GM18907 (cell line): Measurements from ENCODE around the gene FBXW11.

ENCODE experiments used
- ATAC-seq: cut with Tn5 transposase; IDR thresholded peaks from one replicate; pipeline ENCODE4 v1.9.1; 2021; ENCODE audit warnings: mild to moderate bottlenecking, moderate library complexity; ENCODE audit not compliant: unreplicated experiment

The FBXW11 gene

GRCh38 chr5:171846323-171846722 is 160.1 kb downstream of the FBXW11 start:
- no peak for ATAC-seq

DNA sequence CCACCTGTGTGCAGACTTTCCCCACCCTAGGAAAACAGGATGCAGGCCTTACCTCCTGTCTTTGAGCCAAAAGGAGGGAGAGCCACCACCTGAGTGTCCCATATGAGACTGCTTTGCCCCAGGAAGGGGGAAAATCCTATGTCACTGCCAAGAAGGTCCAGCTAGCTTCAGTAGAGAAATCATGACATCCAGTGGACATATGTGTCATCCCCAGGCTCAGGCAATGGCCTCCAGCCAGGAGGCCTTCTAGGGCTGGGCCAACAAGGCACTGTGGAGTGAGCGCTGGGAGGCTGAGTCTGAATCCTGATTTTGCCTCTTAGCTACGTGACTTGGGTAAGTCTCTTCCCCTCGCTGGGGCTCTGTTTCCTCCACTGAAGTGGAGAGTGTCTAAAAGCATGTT is 160.6 kb downstream of the FBXW11 start:
- no peak for ATAC-seq

DNA sequence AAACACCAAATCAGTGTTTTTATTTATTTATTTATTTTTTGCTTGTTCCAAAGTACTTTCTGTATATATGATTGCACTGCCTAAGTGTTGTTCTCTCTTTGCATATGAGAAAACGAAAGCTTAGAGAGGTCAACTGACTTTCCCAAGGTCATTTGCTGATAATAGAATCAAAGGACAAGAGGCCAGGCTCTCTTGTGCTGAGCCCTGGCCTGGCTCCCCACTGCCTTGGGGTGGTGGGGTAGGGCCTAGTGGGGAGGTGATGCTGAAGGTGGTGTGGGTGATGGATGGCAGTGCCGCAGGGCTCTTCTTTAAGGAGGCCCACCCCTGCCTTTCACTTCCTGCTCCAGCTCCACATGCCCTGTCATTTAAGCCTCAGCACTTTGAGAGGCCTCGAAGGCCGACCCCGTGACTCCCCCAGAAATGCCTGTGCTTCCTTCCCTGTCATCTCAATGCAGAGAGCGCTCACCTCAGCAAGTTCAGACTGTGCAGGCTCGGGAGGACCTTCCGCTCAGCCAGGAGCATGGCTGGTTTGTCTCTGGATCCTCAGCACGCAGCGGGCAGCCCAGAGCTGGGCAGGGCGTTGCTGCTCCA is 161.3 kb downstream of the FBXW11 start:
- no peak for ATAC-seq

DNA sequence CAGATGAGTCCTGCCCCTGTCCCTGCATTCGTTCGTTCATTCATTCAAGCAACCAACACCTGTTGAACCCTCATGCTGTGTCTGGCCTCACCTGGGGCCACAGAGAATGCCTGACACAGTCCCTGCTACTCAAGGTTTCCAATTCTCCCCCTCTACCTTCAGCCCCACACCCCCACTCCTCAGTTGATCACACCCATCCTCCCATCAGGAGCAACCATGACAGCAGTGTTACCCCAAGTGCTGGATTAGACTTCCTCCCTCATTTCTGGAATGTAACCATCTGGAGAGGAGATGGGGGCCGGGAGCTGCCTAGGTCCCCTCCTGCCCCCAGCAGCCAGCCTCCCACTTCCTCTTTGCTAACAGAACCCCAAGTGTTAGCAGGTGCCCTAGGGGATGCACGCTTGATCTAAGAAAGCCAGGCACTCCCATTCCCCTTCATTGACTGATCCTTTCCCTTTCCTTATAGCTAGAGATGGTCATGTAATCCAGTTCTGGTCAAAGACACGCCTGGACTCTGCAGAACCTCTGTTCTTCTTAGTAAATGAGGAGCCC is 163.6 kb downstream of the FBXW11 start:
- no peak for ATAC-seq

DNA sequence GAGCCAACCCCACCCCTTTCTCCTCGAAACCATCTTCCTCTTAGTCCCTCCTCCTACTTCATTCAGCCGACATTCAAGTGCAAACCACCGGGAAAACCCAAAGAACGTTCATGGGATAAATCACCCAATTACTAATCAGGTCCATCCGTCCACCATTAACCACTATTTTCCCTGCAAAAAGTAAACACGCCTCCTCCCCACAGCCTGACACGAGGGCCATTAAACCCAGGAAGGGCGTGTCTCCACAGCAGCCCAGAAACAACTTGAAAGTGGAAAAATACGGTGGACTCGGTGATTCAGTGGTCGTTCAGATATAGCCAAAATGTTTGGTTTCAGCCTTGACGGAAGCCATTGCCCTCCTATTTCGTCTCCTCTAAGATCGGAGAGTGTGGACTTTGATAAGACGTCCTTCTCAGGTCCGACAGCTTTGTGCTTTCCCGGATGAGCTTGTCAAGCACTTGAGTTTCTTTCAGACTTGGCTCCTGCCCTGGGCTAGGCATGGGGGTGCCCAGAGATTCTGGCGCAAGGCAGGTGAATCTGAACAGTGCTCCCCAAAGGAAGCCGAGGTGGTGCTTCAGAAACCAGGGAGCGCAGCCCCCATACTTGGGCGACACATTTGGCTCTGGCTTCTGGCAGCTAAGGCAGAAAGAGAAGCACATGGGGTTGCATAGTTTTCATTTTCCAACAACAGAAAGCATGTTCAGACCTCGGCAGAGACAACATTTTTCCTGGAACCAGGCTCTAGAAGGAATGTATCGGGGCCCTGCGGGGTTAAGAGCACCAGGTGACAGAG is 164.3 kb downstream of the FBXW11 start:
- ATAC-seq, result no peak

DNA sequence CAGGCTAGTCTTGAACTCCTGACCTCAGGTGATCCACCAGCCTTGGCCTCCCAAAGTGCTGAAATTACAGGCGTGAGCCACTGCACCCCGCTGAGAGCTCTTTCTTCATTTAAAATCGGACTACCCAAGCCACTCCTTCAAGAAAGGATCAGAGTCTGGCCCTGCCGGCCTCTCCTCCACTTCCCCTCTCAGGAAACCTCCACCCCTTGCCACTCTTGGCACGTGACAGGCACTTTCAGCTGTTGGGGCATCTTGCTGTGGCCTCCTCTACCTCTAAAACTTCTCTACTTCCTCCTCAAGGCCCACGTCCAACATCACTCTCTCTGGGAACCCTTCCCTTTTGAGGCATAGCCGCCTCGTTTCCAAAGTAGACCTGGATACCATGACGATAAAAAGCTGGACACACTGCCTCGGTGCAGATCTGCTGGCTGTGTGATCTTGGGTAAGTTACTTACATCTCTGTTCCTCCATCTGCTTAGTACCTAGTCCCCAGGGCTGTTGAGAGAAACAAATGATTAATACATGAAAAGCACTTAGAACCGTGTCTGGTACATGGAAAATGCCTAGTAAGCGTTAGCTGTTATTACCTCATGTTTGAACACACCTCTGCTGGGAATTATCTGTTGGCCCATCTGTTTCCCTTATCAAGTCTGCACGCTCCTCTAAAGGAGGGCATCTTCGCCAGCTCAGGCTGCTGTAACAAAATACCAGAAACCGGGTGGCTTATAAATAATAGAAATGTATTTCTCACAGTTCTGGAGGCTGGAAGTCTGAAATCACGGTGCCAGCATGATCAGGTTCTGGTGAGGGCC is 165.5 kb downstream of the FBXW11 start:
- no peak for ATAC-seq

- ATAC-seq, result no peak
Observed at GRCh38 chr5:171840066-171840465, 166.4 kb downstream of the FBXW11 start.

GRCh38 chr5:171839112-171839511 is 167.3 kb downstream of the FBXW11 start:
- no peak for ATAC-seq

DNA sequence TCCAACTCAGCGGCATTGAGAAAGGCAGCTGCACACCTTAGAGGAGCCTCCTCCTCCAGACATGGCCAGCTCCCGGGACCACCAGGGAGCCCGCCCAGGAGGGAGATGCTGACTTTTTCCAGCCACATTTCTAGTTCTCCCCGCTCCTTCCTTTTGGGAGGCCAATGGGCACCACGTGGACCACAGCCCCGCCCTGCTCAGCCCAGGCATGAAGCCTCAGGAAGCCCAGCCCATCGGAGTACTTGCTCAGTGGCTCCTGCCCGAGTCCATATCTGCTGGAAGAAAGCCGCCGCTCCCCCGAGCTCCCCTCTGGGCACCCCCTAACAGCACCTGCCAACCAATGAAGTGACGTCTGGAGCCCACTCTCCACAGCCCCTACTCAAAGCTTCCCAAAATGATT is 168.4 kb downstream of the FBXW11 start:
- no peak for ATAC-seq

DNA sequence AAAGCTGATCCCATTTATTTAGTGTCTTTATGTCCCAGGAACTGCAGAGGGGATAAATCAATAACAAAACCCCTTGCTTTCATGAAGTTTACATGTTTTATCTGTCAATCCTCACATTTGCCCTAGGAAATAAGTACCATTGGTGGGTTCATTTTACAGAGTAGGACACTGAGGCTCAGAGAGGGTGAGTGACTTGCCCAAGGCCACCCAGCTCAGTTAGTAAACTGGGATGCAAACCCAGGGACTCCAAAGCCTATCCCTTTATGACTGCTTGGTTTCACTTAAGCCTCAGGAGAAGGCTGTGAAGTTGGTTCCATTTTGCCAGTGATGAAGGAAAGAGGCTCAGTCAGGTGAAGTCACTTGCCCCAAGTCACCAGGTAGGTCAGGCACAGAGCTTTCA is 168.9 kb downstream of the FBXW11 start:
- no peak for ATAC-seq

DNA sequence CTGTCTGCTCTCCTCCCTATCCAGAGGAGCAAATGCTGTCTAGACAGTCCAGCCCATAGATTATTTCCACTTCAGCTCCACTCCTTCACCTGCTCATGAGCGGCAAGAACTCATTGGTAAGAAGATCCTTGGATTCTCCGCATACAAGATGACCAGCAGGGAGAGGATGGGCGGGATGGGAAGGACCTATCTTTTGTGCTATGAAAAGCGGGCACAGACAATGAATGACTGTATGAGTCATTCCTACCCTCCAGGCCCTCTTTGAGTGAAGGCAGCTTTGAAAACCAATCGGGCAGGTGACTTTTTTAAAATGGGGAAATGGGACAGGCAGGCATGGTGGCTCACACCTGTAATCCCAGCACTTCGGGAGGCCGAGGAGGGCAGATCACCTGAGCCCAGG is 171.4 kb downstream of the FBXW11 start:
- ATAC-seq, result no peak

DNA sequence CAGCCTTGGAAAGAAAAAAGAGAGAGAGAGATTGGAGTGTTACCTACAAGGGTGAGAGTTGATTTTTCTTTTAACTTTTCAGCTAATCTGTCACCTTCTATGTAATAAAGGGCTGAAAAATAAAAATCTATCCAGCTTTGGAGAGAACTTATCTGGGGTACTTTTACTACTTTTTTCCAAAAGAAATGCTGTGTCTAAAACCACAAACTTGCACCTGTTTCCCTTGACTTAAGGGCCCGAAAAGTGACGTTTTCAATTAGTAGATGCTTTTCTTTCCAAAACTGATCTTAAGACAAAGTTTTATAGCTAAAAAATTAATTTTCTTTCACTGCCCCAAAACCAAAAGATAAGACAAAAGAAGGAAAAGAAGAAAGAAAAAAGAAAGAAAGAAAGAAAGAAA is 172.0 kb downstream of the FBXW11 start:
- no peak for ATAC-seq

DNA sequence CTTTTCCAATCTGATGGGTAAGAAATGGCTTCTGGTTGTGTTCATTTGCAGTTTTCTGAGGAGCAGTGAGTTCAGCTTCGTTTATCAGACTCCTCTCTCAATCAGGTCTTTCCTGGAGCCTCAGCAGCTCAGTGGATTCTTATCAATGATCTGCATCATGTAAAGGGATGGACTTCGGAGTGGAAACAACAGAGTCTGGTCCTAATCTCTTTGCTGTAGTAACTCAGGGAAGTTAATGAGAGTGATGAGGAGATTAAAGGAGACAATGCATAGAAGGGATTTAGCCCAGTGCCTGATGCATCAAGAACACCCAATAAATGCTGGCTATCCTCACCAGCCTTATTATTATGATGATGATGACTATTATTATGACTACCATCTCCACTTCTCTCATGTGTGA is 173.7 kb downstream of the FBXW11 start:
- ATAC-seq, result no peak

GRCh38 chr5:171830686-171831085 is 175.8 kb downstream of the FBXW11 start:
- no peak for ATAC-seq

- no peak for ATAC-seq
Observed at GRCh38 chr5:171827162-171827561, 179.3 kb downstream of the FBXW11 start.

GRCh38 chr5:171826132-171826531 is 180.3 kb downstream of the FBXW11 start:
- ATAC-seq, result no peak

GRCh38 chr5:171825051-171825450 is 181.4 kb downstream of the FBXW11 start:
- ATAC-seq, result no peak

GRCh38 chr5:171823269-171823668 is 183.2 kb downstream of the FBXW11 start:
- no peak for ATAC-seq

DNA sequence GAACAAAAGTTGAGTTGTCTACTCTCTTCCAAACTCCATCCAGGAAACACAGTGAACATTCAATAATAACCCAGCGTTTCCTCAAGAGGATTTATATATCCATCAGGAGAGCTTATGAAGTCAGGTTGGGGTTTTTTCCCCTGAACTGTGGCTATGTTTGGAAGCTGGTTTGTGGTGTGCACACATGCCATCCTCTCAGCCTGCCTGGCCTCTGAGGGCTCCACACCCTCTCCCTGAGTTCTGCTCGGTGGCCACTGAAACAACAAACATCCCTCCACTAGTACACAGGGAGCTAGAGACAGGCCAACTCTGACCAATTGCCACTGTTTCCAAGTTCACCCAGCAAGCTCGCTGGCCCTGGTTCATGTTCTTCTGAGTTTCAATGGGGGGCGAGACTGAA is 185.2 kb downstream of the FBXW11 start:
- no peak for ATAC-seq

DNA sequence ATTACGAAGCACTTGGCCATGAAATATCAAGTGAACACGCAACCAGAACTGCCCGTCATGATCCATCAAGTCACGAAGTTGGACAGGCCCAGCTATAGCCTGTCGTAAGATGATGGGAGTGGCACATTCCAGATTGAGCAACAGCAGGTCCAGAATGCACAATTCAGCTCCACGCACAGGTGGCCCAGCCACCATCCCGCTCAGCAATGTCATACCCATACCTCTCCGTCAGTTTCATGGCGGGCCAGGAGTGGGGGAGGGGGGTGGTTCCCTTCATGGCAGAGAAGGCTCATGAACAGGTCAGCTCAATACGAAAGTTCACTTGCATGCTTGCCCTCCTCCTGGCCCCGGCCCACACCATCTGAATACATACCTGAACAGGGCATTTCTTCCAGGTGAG is 185.9 kb downstream of the FBXW11 start:
- ATAC-seq, result no peak

GRCh38 chr5:171816666-171817065 is 189.8 kb downstream of the FBXW11 start:
- no peak for ATAC-seq
